HEK293T (cell line): ENCODE results near the gene HSD17B11.

Experiments
- CTCF ChIA-PET: fragments of 350-600 bp; formaldehyde crosslinking; extraction: SDS; loops from one replicate; lab custom pipeline; 2021; ENCODE audit warnings: antibody characterized with exemption, inconsistent platforms; lab: Yijun Ruan, JAX
- POLR2A ChIA-PET: fragments of 350-600 bp; formaldehyde crosslinking; extraction: SDS; loops from one replicate; lab custom pipeline; 2020; ENCODE audit warnings: antibody characterized with exemption, inconsistent platforms; lab: Yijun Ruan, JAX
- DNase-seq: peaks from one replicate; pipeline ENCODE4 v3.0.0; 2012; ENCODE audit warnings: mixed read lengths; ENCODE audit errors: extremely low spot score
- ARNT ChIP-seq: fragments of 450-650 bp; IDR thresholded peaks from 2 replicates; pipeline ENCODE4 v1.6.1; 2017; ENCODE audit warnings: mild to moderate bottlenecking
- BHLHE40 ChIP-seq: fragments of 450-650 bp; IDR thresholded peaks from 2 replicates; pipeline ENCODE4 v1.6.1; 2016; ENCODE audit warnings: mild to moderate bottlenecking, moderate library complexity, borderline replicate concordance
- CTBP1 ChIP-seq: fragments of 450-650 bp; IDR thresholded peaks from 2 replicates; pipeline ENCODE4 v1.6.1; 2016; ENCODE audit warnings: borderline replicate concordance
- ELF4 ChIP-seq: fragments of 450-650 bp; IDR thresholded peaks from 2 replicates; pipeline ENCODE4 v1.6.1; 2017; ENCODE audit warnings: antibody characterized with exemption
- FOXA1 ChIP-seq: fragments of 450-650 bp; IDR thresholded peaks from 2 replicates; pipeline ENCODE4 v1.6.1; 2016; ENCODE audit warnings: mild to moderate bottlenecking
- FOXK2 ChIP-seq: fragments of 450-650 bp; IDR thresholded peaks from 2 replicates; pipeline ENCODE4 v1.6.1; 2016; ENCODE audit warnings: mild to moderate bottlenecking
- FOXM1 ChIP-seq: fragments of 450-650 bp; IDR thresholded peaks from 2 replicates; pipeline ENCODE4 v1.6.1; 2017; ENCODE audit warnings: mild to moderate bottlenecking, borderline replicate concordance
- HDGF ChIP-seq: fragments of 450-650 bp; IDR thresholded peaks from 2 replicates; pipeline ENCODE4 v1.6.1; 2017; ENCODE audit warnings: antibody characterized with exemption, borderline replicate concordance
- L3MBTL2 ChIP-seq: fragments of 450-650 bp; conservative IDR thresholded peaks from 2 replicates; pipeline ENCODE4 v1.6.1; 2016; ENCODE audit warnings: mild to moderate bottlenecking
- LEF1 ChIP-seq: fragments of 450-650 bp; IDR thresholded peaks from 2 replicates; pipeline ENCODE4 v1.6.1; 2017; ENCODE audit warnings: mild to moderate bottlenecking, borderline replicate concordance
- NFRKB ChIP-seq: fragments of 450-650 bp; IDR thresholded peaks from 2 replicates; pipeline ENCODE4 v1.6.1; 2016; ENCODE audit warnings: mild to moderate bottlenecking, moderate library complexity
- PKNOX1 ChIP-seq: fragments of 450-650 bp; IDR thresholded peaks from 2 replicates; pipeline ENCODE4 v1.6.1; 2016
- SP1 ChIP-seq: fragments of 450-650 bp; IDR thresholded peaks from 2 replicates; pipeline ENCODE4 v1.6.1; 2017
- SUZ12 ChIP-seq: fragments of 450-650 bp; IDR thresholded peaks from 2 replicates; pipeline ENCODE4 v1.6.1; 2016; ENCODE audit warnings: mild to moderate bottlenecking
- TARDBP ChIP-seq: fragments of 450-650 bp; IDR thresholded peaks from 2 replicates; pipeline ENCODE4 v1.6.1; 2016
- ZNF384 ChIP-seq: fragments of 450-650 bp; IDR thresholded peaks from 2 replicates; pipeline ENCODE4 v1.6.1; 2016

HSD17B11 gene

GRCh38 chr4:87339440-87339839 lies 51.5 kb downstream of the HSD17B11 start:
- TF ChIP-seq FOXK2 = no peak
- DNase-seq = no peak
- ChIA-PET POLR2A (no interaction called here), CTCF (no interaction called here)

- ChIA-PET CTCF (no interaction called here), POLR2A (no interaction called here)
- no peak for DNase-seq
- TF ChIP-seq CTBP1 (no peak), SUZ12 (no peak), PKNOX1 (no peak), FOXK2 (no peak), ZNF384 (no peak), ELF4 (no peak), NFRKB (no peak), LEF1 (no peak), FOXM1 (no peak)
Observed at GRCh38 chr4:87337361-87337760, 53.6 kb downstream of the HSD17B11 start.

- POLR2A ChIA-PET = no interaction called here
- CTCF ChIA-PET = no interaction called here
- TF ChIP-seq CTBP1 (no peak), TARDBP (no peak), LEF1 (no peak), L3MBTL2 (no peak), BHLHE40 (no peak), ELF4 (no peak), SUZ12 (no peak), FOXK2 (no peak), SP1 (no peak), ZNF384 (no peak), ARNT (no peak), PKNOX1 (no peak), HDGF (no peak), NFRKB (no peak), FOXM1 (no peak)
- DNase-seq = no peak
Observed at GRCh38 chr4:87333267-87333666, 57.7 kb downstream of the HSD17B11 start.

GRCh38 chr4:87330761-87331160 lies 60.2 kb downstream of the HSD17B11 start:
- no peak for DNase-seq
- POLR2A ChIA-PET = no interaction called here
- TF ChIP-seq FOXA1 (no peak), ZNF384 (no peak), FOXM1 (no peak), TARDBP (no peak), CTBP1 (no peak), BHLHE40 (no peak), ARNT (no peak), SP1 (no peak), L3MBTL2 (no peak), HDGF (no peak), NFRKB (no peak), FOXK2 (no peak), PKNOX1 (no peak), SUZ12 (no peak), ELF4 (no peak), LEF1 (no peak)
- CTCF ChIA-PET = no interaction called here

GRCh38 chr4:87327136-87327535 lies 63.9 kb downstream of the HSD17B11 start:
- TF ChIP-seq FOXM1 (no peak), HDGF (no peak), ARNT (no peak), NFRKB (no peak), PKNOX1 (no peak), SUZ12 (no peak), BHLHE40 (no peak), ZNF384 (no peak), LEF1 (no peak), CTBP1 (no peak), FOXK2 (no peak), SP1 (no peak), FOXA1 (no peak), TARDBP (no peak)
- POLR2A ChIA-PET = no interaction called here
- CTCF ChIA-PET = no interaction called here
- DNase-seq = no peak

DNA sequence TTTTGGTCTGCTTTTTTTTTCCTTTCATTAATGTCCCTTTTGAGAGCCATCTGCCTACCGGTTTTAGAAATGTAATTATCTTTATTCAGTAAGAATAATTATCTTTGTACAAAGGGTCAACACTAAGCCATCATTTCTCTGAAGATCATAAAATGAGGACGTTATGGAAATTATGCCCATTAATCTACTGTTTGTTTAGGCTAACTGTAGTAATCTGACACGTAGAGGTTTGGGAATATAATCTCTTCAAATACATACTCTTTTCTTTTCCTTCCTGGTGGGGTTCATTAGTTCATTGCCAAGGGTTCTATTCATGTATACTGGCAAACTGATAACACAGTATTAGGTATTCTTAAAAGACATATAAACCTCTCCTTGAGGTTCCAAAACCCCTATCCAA lies 64.5 kb downstream of the HSD17B11 start:
- ChIA-PET POLR2A (no interaction called here), CTCF (no interaction called here)
- TF ChIP-seq LEF1 (no peak), ARNT (no peak), NFRKB (no peak), HDGF (no peak), SUZ12 (no peak), TARDBP (no peak), SP1 (no peak), FOXM1 (no peak)
- no peak for DNase-seq
